Measurements from ENCODE around the gene TLCD2. TPM values are rescaled to one million over a fixed set of nuclear protein-coding genes. Genes with fewer than 3 reads are reported as not detected.
A peak's percentile ranks its signal among the peaks of the same experiment; 100 is the strongest.

Gene TLCD2
- total RNA-seq, 1 experiment from 2014 or later, result 1.9 TPM

- TF ChIP-seq IRF1 (CRISPR knock-in tag; IDR thresholded peaks at IDR 0.05), result no peak
- TF ChIP-seq USF2 (CRISPR knock-in tag; IDR thresholded peaks at IDR 0.05), result no peak
- no peak for TF ChIP-seq PRRX2 (CRISPR knock-in tag; IDR thresholded peaks at IDR 0.05)
- no peak for TF ChIP-seq AR (CRISPR knock-in tag; IDR thresholded peaks at IDR 0.05)
- TF ChIP-seq FOXJ3 (CRISPR knock-in tag; IDR thresholded peaks at IDR 0.05; ENCODE audit: borderline replicate concordance), result no peak
- TF ChIP-seq ESRRA (CRISPR knock-in tag; IDR thresholded peaks at IDR 0.05; ENCODE audit: borderline replicate concordance), result no peak
- TF ChIP-seq ATF1 (CRISPR knock-in tag; IDR thresholded peaks at IDR 0.05), result no peak
- TF ChIP-seq ZNF423 (CRISPR knock-in tag; IDR thresholded peaks at IDR 0.05), result no peak
- TF ChIP-seq TEAD1 (CRISPR knock-in tag; IDR thresholded peaks at IDR 0.05), result no peak
- ATAC-seq, result no peak
- no peak overlapping the region for H3K27ac Mint-ChIP-seq
These were observed 3.1 kb downstream of the TLCD2 start for GRCh38 chr17:1707107-1707506.

GRCh38 chr17:1705004-1705403, 5.2 kb downstream of the TLCD2 start:
- peaks cover 12% of the 10 kb centered on the region for H3K27me3 Mint-ChIP-seq (ENCODE audit: low read depth)
- ChIA-PET CTCF (interaction anchor here (1.0 to 2.2 kb wide), 3 partner anchors 9 to 354 kb away, joined by 3 to 9 read pairs (median 3); no protein-coding TSS in a partner anchor), POLR2A (interaction anchor here (1.2 kb wide), 1 partner anchor 9 kb away, joined by 3 read pairs; no protein-coding TSS in a partner anchor)
- no peak overlapping the region for H3K4me3 Mint-ChIP-seq
- DNase-seq (ENCODE audit: low spot score) (no peak), ATAC-seq (no peak)
- no peak for TF ChIP-seq ERG (CRISPR knock-in tag; IDR thresholded peaks at IDR 0.05)
- no peak for TF ChIP-seq JUN (CRISPR knock-in tag; IDR thresholded peaks at IDR 0.05)
- no peak for TF ChIP-seq TEAD4 (CRISPR knock-in tag; IDR thresholded peaks at IDR 0.05)
- TF ChIP-seq E2F4 (CRISPR knock-in tag; IDR thresholded peaks at IDR 0.05; ENCODE audit: borderline replicate concordance, low read depth), result no peak
- TF ChIP-seq CBFB (CRISPR knock-in tag; IDR thresholded peaks at IDR 0.05; ENCODE audit: low read depth), result no peak
- TF ChIP-seq IRF1 (CRISPR knock-in tag; IDR thresholded peaks at IDR 0.05), result no peak
- no peak for TF ChIP-seq TEAD1 (CRISPR knock-in tag; IDR thresholded peaks at IDR 0.05)
- TF ChIP-seq NR3C1 (CRISPR knock-in tag; conservative IDR thresholded peaks at IDR 0.05; ENCODE audit: low read depth), result no peak
- no peaks in the 10 kb centered on the region for H3K36me3 Mint-ChIP-seq
- peak overlapping the region; percentile 0; the same call in 1 of the 2 replicates for H3K27ac Mint-ChIP-seq
- no peaks in the 10 kb centered on the region for H3K9me3 Mint-ChIP-seq
- H3K4me1 Mint-ChIP-seq, result peaks cover 3% of the 10 kb centered on the region

More at GRCh38 chr17:1707107-1707506, 3.1 kb downstream of the TLCD2 start:
- ChIA-PET CTCF (no interaction called here), POLR2A (no interaction called here)
- Mint-ChIP-seq H3K4me1 (peaks cover 6% of the 10 kb centered on the region), H3K27me3 (ENCODE audit: low read depth) (peaks cover 12% of the 10 kb centered on the region), H3K9me3 (no peaks in the 10 kb centered on the region), H3K36me3 (no peaks in the 10 kb centered on the region), H3K4me3 (no peak overlapping the region)
- no peak for DNase-seq (ENCODE audit: low spot score)

Measured in WTC11 (cell line).